H9 (cell line): ENCODE results near the gene MARCHF3. TPM values are rescaled to one million over a fixed set of nuclear protein-coding genes. Genes with fewer than 3 reads are reported as not detected.

ENCODE experiments used
- DNase-seq: peaks from one replicate; pipeline ENCODE4 v3.0.0-alpha.2; 2017
- H2AFZ ChIP-seq: one replicate; pipeline ENCODE4 v1.6.1; 2013; ENCODE audit warnings: mild to moderate bottlenecking, low read length, control low read depth, moderate library complexity
- H2AK5ac ChIP-seq: 2 replicates; pipeline ENCODE4 v1.6.1; 2013; ENCODE audit warnings: low read length, control low read depth, mixed read lengths; ENCODE audit not compliant: insufficient read length
- H2BK120ac ChIP-seq: one replicate; pipeline ENCODE4 v1.6.1; 2013; ENCODE audit warnings: low read depth, mild to moderate bottlenecking, low read length, control low read depth, inconsistent platforms; ENCODE audit not compliant: poor library complexity, severe bottlenecking
- H2BK12ac ChIP-seq: 2 replicates; pipeline ENCODE4 v1.6.1; 2013; ENCODE audit warnings: low read length, control low read depth, mixed read lengths, low read depth; ENCODE audit not compliant: insufficient read length
- H2BK15ac ChIP-seq: 2 replicates; pipeline ENCODE4 v1.6.1; 2013; ENCODE audit warnings: low read depth, low read length, control low read depth
- H2BK20ac ChIP-seq: one replicate; pipeline ENCODE4 v1.6.1; 2013; ENCODE audit warnings: low read depth, mild to moderate bottlenecking, low read length, control low read depth, inconsistent platforms; ENCODE audit not compliant: poor library complexity, severe bottlenecking
- H2BK5ac ChIP-seq: 2 replicates; pipeline ENCODE4 v1.6.1; 2013; ENCODE audit warnings: low read length, control low read depth, mixed read lengths; ENCODE audit not compliant: insufficient read length
- H3K14ac ChIP-seq: 2 replicates; pipeline ENCODE4 v1.6.1; 2013; ENCODE audit warnings: low read length, control low read depth; ENCODE audit not compliant: insufficient read depth
- H3K18ac ChIP-seq: 2 replicates; pipeline ENCODE4 v1.6.1; 2013; ENCODE audit warnings: low read depth, mild to moderate bottlenecking, mixed read lengths, low read length, control low read depth; ENCODE audit not compliant: insufficient read length
- H3K23ac ChIP-seq: 2 replicates; pipeline ENCODE4 v1.6.1; 2013; ENCODE audit warnings: low read length, control low read depth, mixed read lengths, low read depth; ENCODE audit not compliant: insufficient read length
- H3K23me2 ChIP-seq: 2 replicates; pipeline ENCODE4 v1.6.1; 2013; ENCODE audit warnings: low read depth, mild to moderate bottlenecking, mixed read lengths, low read length, control low read depth; ENCODE audit not compliant: insufficient read length, poor library complexity, severe bottlenecking
- H3K27ac ChIP-seq: 2 replicates; pipeline ENCODE4 v1.5.1; 2013; ENCODE audit warnings: low read length, control low read depth, mixed read lengths, low read depth; ENCODE audit not compliant: insufficient read length
- H3K27me3 ChIP-seq: 2 replicates; pipeline ENCODE4 v1.6.1; 2013; ENCODE audit warnings: low read length, control low read depth, inconsistent platforms; ENCODE audit not compliant: insufficient read depth
- H3K4ac ChIP-seq: 2 replicates; pipeline ENCODE4 v1.6.1; 2013; ENCODE audit warnings: low read depth, mild to moderate bottlenecking, control low read depth, inconsistent platforms, low read length, moderate library complexity
- H3K4me1 ChIP-seq: 2 replicates; pipeline ENCODE4 v1.6.1; 2013; ENCODE audit warnings: low read length, control low read depth, inconsistent platforms; ENCODE audit not compliant: insufficient read depth
- H3K4me2 ChIP-seq: 2 replicates; pipeline ENCODE4 v1.6.1; 2013; ENCODE audit warnings: low read length, control low read depth, mixed read lengths; ENCODE audit not compliant: insufficient read length, insufficient read depth
- H3K56ac ChIP-seq: 2 replicates; pipeline ENCODE4 v1.6.1; 2013; ENCODE audit warnings: low read depth, mild to moderate bottlenecking, mixed read lengths, low read length, control low read depth; ENCODE audit not compliant: insufficient read length
- H3K79me1 ChIP-seq: 2 replicates; pipeline ENCODE4 v1.6.1; 2013; ENCODE audit warnings: low read depth, mild to moderate bottlenecking, moderate library complexity, low read length, control low read depth, inconsistent platforms; ENCODE audit not compliant: insufficient read depth, poor library complexity, severe bottlenecking
- H3K79me2 ChIP-seq: 2 replicates; pipeline ENCODE4 v1.6.1; 2013; ENCODE audit warnings: low read length, control low read depth, inconsistent platforms; ENCODE audit not compliant: insufficient read depth
- H3K9ac ChIP-seq: 2 replicates; pipeline ENCODE4 v1.6.1; 2013; ENCODE audit warnings: low read length, control low read depth, mixed read lengths; ENCODE audit not compliant: insufficient read length; ENCODE audit errors: extremely low read depth
- H3K9me3 ChIP-seq: one replicate; pipeline ENCODE4 v1.6.1; 2013; ENCODE audit warnings: low read depth, low read length, inconsistent platforms; ENCODE audit not compliant: control insufficient read depth
- H3T11ph ChIP-seq: one replicate; pipeline ENCODE4 v1.6.1; 2013; ENCODE audit warnings: mild to moderate bottlenecking, low read length, control low read depth, inconsistent platforms
- H4K20me1 ChIP-seq: one replicate; pipeline ENCODE4 v1.6.1; 2013; ENCODE audit not compliant: control insufficient read depth, insufficient read length, insufficient read depth
- H4K5ac ChIP-seq: 2 replicates; pipeline ENCODE4 v1.6.1; 2013; ENCODE audit warnings: low read depth, mild to moderate bottlenecking, mixed read lengths, low read length, control low read depth; ENCODE audit not compliant: insufficient read length
- H4K8ac ChIP-seq: replicated peaks from 2 replicates; pipeline ENCODE4 v1.6.1; 2013; ENCODE audit warnings: low read length, control low read depth, mixed read lengths, low read depth; ENCODE audit not compliant: insufficient read length
- H4K91ac ChIP-seq: 2 replicates; pipeline ENCODE4 v1.6.1; 2013; ENCODE audit warnings: low read depth, mild to moderate bottlenecking, moderate library complexity, mixed read lengths, low read length, control low read depth; ENCODE audit not compliant: insufficient read length
- H3K27ac Mint-ChIP-seq, 3 experiments: 2 replicates in 2 of 3; 3 replicates in 1 of 3; pipeline ENCODE4 v1.8.0; 2020 to 2021; ENCODE audit warnings: mixed read lengths in 3 of 3, mild to moderate bottlenecking in 1 of 3, moderate library complexity in 1 of 3
- H3K27me3 Mint-ChIP-seq: 2 replicates; pipeline ENCODE4 v1.8.0; 2021; ENCODE audit warnings: low read depth, mild to moderate bottlenecking, moderate library complexity, mixed read lengths
- H3K36me3 Mint-ChIP-seq, 3 experiments: 2 replicates in 2 of 3; 3 replicates in 1 of 3; pipeline ENCODE4 v1.8.0; 2020 to 2021; ENCODE audit warnings: low read depth in 3 of 3, mixed read lengths in 3 of 3; ENCODE audit not compliant: insufficient read depth in 1 of 3
- H3K4me1 Mint-ChIP-seq, 2 experiments: 2 replicates each; pipeline ENCODE4 v1.8.0; 2020; ENCODE audit warnings: mixed read lengths in 2 of 2
- H3K4me3 Mint-ChIP-seq, 2 experiments: 2 replicates in 1 of 2; 3 replicates in 1 of 2; pipeline ENCODE4 v1.8.0; 2020 to 2021; ENCODE audit warnings: mild to moderate bottlenecking in 2 of 2, mixed read lengths in 2 of 2, moderate library complexity in 1 of 2
- H3K9me3 Mint-ChIP-seq, 2 experiments: 2 replicates in 1 of 2; 3 replicates in 1 of 2; pipeline ENCODE4 v1.8.0; 2020; ENCODE audit warnings: mild to moderate bottlenecking in 2 of 2, mixed read lengths in 2 of 2, moderate library complexity in 1 of 2
- WGBS: extraction: QIAGEN DNeasy Blood & Tissue Kit; methylation state at CpG from one replicate; pipeline ENCODE4 v1.1.7; 2013; ENCODE audit warnings: missing lambda C conversion rate, low lambda C conversion rate, mixed read lengths; ENCODE audit not compliant: insufficient read length; ENCODE audit errors: extremely low coverage; 5-methylcytosine and 5-hydroxymethylcytosine counted together
- total RNA-seq: library from RNA; stranded (reverse); gene quantifications from 2 replicates; pipeline ENCODE4 v1.2.1, GENCODE V29; 2021
- TF ChIP-seq, protein P1 (sequence below): fragments of 200-600 bp; sonication (generic); conservative IDR thresholded peaks from 3 replicates; pipeline ENCODE4 v1.8.0; 2021; ENCODE audit warnings: antibody characterized with exemption, mild to moderate bottlenecking

Gene MARCHF3
- total RNA-seq, 1 experiment from 2014 or later, result 17.7 TPM

DNA sequence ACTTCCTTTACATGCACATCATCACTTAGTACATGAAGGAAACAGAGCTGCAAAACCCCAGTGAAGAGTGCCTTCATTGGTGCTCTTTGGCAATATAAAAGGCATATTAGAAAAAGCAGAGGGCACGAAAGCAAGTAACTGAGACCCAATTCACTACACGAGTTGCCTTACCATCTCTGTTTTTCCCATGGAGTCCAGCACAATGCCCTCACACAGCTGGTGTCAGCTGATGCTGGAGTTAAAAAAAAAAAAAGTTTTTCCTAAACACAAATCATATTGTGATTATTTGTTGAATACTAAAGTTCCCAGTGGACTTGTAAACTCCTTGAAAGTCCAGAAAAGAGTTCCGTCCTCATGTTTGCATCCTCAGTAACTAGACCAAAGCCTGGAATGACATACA lies 25.6 kb downstream of the MARCHF3 start:
- no peak overlapping the region for H3K4me2 ChIP-seq
- no peaks in the 10 kb centered on the region for H3K9me3 ChIP-seq
- H2BK5ac ChIP-seq, result no peak overlapping the region
- no peak overlapping the region for H4K5ac ChIP-seq
- H2AFZ ChIP-seq, result no peak overlapping the region
- H3K23ac ChIP-seq, result no peak overlapping the region
- no peak overlapping the region for H3K27ac ChIP-seq
- no CpG with 5 or more reads among the region's 3 CpGs for WGBS
- H2BK15ac ChIP-seq, result no peak overlapping the region
- H4K20me1 ChIP-seq, result no peaks in the 10 kb centered on the region
- no peaks in the 10 kb centered on the region for H3K79me2 ChIP-seq
- no peak overlapping the region for H3K56ac ChIP-seq
- H4K91ac ChIP-seq, result no peak overlapping the region
- DNase-seq, result no peak
- Mint-ChIP-seq H3K4me3 (no peak overlapping the region), H3K4me1 (peaks cover 4 to 8% of the 10 kb centered on the region in 2 experiments; a peak in 3 of 4 replicates), H3K27me3 (no peaks in the 10 kb centered on the region), H3K9me3 (no peaks in the 10 kb centered on the region), H3K36me3 (no peaks in the 10 kb centered on the region; a peak in 1 of 7 replicates), H3K27ac (no peak overlapping the region)
- TF ChIP-seq, protein P1, sequence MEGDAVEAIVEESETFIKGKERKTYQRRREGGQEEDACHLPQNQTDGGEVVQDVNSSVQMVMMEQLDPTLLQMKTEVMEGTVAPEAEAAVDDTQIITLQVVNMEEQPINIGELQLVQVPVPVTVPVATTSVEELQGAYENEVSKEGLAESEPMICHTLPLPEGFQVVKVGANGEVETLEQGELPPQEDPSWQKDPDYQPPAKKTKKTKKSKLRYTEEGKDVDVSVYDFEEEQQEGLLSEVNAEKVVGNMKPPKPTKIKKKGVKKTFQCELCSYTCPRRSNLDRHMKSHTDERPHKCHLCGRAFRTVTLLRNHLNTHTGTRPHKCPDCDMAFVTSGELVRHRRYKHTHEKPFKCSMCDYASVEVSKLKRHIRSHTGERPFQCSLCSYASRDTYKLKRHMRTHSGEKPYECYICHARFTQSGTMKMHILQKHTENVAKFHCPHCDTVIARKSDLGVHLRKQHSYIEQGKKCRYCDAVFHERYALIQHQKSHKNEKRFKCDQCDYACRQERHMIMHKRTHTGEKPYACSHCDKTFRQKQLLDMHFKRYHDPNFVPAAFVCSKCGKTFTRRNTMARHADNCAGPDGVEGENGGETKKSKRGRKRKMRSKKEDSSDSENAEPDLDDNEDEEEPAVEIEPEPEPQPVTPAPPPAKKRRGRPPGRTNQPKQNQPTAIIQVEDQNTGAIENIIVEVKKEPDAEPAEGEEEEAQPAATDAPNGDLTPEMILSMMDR, result no peak
- no peak overlapping the region for H2BK120ac ChIP-seq
- H2BK12ac ChIP-seq, result no peak overlapping the region
- H3K14ac ChIP-seq, result no peak overlapping the region
- H3K79me1 ChIP-seq, result peaks cover 3% of the 10 kb centered on the region
- 0 out of 2 replicates have a peak, but pooled peaks cover 6% of the 10 kb centered on the region for H3K4me1 ChIP-seq
- H3K23me2 ChIP-seq, result no peaks in the 10 kb centered on the region
- no peak overlapping the region for H3K4ac ChIP-seq
- no peaks in the 10 kb centered on the region for H3K27me3 ChIP-seq
- H2BK20ac ChIP-seq, result no peak overlapping the region
- H3T11ph ChIP-seq, result no peak overlapping the region
- no peak overlapping the region for H2AK5ac ChIP-seq
- H3K18ac ChIP-seq, result no peak overlapping the region
- no peak overlapping the region for H3K9ac ChIP-seq
- H4K8ac ChIP-seq, result no peak overlapping the region
